HCEC 1CT (cell line): ENCODE measurements around the gene BRI3.

Experiments
- DNase-seq: peaks from one replicate; pipeline ENCODE4 v3.0.0-alpha.2; 2017

Gene BRI3

GRCh38 chr7:98288064-98288823 is 6.8 kb downstream of the BRI3 start:
- DNase-seq: no peak

DNA sequence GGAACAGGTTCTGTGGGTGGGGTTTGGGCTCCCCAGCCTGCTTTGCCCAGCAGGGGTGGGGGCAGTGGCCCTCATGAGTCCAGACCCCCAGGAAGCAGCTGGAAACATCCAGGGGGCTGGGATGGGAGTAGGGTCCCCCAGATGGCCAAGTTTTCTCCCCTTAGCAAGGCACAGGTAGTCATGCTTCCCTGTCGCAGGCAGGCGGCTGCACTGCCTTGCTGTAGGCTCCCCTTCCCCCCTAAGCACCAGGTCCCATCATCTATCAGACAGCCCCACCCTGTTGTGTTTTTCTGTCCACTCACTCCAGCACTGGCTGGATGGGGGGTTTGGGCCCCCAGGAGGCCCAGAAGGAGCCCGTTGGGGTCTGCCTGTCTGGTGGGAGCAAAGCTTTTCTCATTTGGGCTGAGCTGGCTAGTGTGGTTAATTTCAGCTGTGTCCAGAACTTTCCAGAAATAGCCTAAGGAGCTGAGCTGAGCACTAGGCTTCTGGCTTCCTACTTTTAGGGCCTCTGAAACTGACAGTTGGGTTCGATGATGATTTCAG is 7.9 kb downstream of the BRI3 start:
- DNase-seq: no peak

- no peak for DNase-seq
Measured at GRCh38 chr7:98291717-98292116, 10.2 kb downstream of the BRI3 start.

DNA sequence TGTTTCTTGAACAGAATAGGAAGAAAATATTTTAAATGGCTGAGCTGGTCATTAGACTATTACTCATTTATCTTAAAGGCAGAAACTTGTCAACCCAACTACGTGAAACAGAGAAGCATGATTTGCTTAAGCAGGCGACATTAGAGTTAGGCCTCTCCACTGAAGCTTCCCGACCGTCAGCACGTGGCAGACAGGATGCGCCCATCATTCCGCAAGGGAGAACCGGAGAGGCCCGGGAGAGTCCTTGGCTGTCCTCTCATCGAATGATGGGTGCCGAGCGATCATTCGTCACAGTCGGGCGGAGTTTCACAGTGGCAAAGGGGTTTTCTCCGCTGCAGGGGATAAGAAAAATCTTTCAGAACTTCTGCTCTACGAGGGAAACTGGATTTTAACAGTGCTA is 11.8 kb downstream of the BRI3 start:
- no peak for DNase-seq

- DNase-seq: no peak
Measured at GRCh38 chr7:98293746-98294145, 12.3 kb downstream of the BRI3 start.

DNA sequence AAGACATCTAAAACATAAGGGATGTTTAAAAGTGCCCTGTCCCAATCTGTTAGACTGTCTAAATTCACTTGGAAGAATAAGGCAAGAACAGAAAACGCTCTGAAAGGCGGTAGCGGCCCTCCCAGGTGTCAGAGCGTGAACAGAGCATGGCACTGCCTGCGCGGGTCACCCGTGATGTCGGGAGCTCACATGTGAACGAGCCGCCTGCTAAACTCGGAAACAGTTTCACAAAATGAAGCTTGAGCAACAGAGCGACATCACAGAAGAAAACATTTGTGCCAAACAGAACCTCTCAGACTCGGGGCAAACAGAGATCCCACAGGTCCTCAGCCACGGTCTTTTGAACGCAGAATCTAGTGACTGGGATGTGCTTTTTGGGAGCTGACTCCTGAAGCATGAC is 12.8 kb downstream of the BRI3 start:
- no peak for DNase-seq

DNA sequence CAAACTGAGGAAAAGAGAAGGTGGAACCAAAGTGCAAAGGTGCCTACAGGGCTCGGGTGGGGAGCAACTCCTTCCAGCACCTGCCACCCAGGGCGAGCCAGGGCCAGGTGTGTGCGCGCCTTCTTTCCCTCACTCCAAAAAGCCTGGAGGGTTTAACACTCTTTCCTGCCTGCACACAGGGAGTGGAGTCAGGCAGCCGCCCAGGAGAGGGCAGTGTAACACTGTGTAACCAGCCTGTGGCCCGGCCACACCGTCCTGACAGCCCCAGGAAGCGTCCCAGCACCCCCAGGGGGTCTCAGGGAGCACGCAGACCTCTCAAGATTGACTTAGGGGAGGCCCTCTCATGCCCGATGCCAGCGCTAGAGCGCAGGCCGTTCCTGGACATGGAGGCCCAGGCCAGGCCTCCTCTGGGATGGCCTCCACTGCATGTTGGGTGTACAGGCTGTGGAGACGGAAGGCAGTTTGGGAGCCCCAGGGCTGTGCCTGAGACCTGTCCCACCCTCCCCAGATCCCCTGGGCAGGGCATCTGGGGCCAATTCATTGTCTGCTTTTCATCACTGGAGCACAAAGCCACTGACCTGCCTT is 13.4 kb downstream of the BRI3 start:
- DNase-seq: peak; percentile 21

GRCh38 chr7:98295467-98296192 is 14.1 kb downstream of the BRI3 start:
- DNase-seq: no peak

GRCh38 chr7:98296833-98297232 is 15.3 kb downstream of the BRI3 start:
- no peak for DNase-seq

DNA sequence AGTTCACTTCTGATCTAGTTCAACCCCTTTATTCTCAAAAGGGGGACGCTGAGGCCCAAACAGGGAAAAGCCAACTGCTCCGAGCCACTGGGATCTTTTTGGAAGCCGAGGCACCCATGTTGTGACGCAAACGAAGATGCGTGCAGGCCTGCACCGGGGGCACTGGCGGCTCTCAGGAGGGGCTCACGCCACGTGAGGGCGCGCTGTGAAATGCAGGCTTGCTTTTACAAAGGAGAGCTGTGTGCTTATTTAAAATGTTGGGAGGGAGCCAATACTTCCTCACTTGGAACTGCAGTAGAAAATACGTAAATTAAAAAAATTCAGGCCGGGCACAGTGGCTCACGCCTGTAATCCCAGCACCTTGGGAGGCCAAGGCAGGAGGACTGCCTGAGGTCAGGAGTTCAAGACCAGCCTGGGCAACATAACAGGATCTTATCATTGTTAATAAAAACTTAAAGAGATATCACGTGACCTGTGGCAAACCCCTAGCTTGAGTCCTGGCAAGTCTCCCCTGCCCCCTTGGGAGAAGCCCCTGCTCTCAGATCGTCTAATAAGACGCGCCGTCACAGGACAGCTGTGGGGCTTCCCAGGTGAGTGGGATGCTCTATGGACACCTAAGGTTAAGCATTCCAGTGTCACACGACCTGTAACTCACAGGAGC is 16.3 kb downstream of the BRI3 start:
- no peak for DNase-seq

DNA sequence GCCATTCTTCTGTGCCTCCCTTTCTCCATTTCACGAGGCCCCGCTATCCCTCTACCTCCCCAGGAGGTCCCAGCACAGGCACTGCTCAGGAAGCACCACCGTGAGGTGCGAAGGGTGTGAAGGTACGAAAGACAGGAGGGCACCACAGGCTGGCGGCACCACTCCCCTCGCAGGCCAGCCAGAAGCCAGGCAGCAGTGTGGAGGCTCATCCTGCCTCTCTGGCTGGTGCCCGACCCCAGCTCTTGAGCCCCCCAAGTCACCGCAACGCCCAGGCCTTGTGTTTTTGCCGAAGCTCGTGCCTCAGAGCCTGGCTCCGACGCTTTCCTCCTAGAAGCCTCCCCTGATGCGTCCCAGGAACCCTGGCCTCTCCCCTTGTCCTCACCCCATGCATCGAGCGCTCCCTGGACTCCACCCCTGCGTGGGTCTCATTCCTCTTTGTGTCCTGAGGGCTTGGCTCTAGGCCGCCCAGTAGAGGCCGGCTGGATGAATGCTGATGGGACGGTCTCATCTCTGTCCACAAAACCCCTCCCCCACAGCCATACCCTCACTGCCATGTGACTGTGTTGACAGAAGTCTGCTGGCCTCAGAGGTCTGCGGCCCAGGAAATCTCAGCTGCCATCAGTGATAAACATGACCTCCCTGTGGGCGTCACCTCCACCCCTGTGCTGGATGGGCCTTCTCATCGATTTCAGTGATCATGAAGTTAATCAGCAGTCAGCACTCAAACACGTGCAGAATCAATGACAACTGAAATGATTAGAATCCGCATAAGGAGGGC is 19.3 kb downstream of the BRI3 start:
- no peak for DNase-seq

GRCh38 chr7:98301693-98302470 is 20.4 kb downstream of the BRI3 start:
- DNase-seq: no peak

DNA sequence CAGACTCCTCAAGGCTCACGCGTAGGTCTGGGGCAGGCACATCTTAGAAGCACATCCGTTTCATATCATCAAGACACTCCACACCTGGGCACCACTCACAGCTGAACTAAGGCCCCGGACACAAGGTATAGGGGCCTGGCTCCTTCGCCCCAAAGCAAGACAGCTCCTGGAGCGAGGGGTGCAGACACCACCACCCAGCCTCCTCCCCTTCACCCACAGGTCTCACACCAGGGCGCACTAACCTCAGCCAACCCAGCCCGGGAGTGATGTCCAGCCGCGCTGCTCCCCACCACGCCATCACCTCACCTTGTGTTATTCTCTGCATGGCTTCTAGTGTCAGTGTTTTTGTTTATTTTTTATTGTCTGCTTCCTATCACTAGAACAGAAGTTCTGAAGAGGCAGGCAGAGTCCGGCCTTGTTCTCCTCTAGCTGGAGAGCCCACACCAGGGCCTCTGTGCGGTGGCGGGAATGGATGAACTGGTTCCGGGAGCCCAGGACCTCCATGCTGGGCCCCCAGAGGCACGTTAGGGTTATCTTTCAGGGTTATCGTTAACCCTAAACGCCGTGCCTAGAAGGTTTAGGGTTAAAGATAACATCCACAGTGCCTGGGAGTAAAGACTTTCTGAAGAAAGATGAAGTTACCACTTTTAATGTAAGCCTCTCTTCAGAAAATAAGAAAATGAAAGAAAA is 21.8 kb downstream of the BRI3 start:
- no peak for DNase-seq

DNA sequence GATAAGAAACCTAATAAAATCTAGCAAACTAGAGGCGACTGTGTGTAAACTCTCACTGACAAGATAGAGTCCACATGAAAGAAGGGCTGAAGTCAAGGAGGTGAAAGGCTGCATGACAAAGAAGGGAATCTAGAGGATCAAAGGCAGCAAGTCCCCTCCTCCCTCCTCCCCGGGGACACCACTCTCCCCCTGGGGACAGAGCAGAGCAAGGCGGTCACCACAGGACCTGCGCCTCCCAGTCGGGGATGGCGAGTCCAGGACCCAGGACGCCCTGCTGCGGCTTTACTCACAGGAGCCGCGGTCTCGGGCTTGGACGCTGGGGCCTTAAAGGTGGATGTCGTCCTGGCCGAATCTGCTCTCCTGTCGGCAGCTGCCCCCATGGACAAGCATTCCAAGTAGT is 22.4 kb downstream of the BRI3 start:
- no peak for DNase-seq

- DNase-seq: no peak
Measured at GRCh38 chr7:98305951-98306535, 24.6 kb downstream of the BRI3 start.

DNA sequence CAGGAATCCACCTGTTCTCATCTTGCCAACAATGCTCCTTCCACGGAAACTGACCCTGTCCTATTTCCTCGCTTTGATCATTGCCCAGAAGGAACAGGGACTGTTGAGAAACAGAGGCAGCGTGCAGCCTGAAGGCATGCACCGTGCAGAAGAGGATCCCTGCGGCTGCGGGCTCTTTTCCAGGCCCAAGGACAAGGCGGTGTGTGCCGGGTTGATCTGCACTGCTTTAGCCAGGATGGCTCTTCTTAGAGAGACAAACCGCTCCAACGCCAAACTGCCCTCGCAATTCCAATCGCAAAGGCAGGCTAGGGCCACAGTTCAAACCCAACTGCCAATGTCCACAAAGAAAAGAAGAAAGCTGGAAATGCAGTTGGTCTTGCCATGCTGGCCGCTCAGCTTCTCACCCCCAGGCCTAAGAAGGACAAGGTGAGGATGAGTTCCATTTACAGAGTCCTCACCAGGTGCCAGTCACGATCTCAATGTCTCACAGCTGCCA is 26.5 kb downstream of the BRI3 start:
- DNase-seq: no peak

DNA sequence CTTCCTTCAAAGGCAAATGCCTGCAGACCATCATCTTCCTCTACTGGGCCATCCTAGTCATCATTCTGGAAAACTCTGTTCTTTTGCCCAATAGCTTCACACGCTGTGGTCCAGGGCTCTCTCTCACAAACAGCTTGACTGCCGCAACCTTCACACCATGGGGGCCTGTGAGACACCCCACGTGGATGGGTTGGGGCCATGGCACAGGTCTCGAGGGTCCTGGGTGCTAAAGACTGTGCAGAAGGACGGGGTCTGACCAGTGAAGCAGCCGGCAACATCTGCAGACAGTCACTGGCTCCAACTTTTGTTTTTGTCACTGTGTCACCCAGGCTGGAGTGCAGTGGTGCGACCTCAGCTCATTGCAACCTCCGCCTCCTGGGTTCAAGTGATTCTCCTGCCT is 28.1 kb downstream of the BRI3 start:
- no peak for DNase-seq

- no peak for DNase-seq
Measured at GRCh38 chr7:98312201-98312600, 30.7 kb downstream of the BRI3 start.

GRCh38 chr7:98314469-98314868 is 33.0 kb downstream of the BRI3 start:
- DNase-seq: peak; percentile 24

DNA sequence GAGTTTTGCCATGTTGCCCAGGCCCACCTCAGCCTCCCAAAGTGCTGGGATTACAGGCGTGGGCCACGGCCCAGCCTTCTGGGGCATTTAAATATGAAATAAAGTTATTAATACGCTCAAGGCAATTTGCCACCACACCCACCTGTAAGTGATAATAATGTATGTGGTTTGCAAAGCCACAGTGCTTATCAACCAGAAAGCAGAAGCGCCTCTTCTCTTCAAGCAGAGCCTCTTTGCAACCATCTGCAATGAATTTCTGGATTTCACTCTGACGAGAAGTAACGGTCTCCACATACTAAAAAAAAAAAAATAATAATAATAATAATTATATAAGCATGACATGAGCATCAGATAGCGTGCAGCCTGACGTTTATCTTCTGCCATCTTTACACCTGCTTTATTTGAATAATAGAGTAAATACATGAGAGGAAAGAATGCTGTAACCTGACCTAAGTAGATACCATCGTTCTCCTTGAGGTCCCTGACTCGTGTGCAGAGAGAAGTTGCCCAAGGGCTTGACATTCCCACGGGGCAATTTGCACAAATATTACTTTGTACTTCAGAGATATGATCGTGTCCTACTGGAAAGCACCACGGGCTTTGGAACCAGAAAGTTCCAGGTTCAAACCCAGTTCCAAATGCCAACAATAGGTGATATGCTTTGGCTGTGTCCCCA is 34.0 kb downstream of the BRI3 start:
- DNase-seq: no peak
